Kidney epithelial cell (primary cell): ENCODE results near the gene CTIF. TPM values are rescaled to one million over a fixed set of nuclear protein-coding genes. Genes with fewer than 3 reads are reported as not detected.

Experiments
- DNase-seq: peaks from one replicate; pipeline ENCODE4 v3.0.0-alpha.2; 2010; ENCODE audit warnings: low read depth
- H3K27me3 ChIP-seq: 2 replicates; pipeline ENCODE4 v1.6.0; 2011; ENCODE audit warnings: low read length; ENCODE audit not compliant: control insufficient read depth, insufficient read depth
- H3K36me3 ChIP-seq: 2 replicates; pipeline ENCODE4 v1.5.1; 2011; ENCODE audit warnings: low read length; ENCODE audit not compliant: control insufficient read depth, insufficient read depth
- H3K4me3 ChIP-seq: 2 replicates; pipeline ENCODE4 v1.5.1; 2011; ENCODE audit warnings: low read depth, mild to moderate bottlenecking, control low read depth, low read length
- CTCF ChIP-seq: IDR thresholded peaks from 2 replicates; pipeline ENCODE4 v1.5.1; 2011; ENCODE audit warnings: mild to moderate bottlenecking, moderate library complexity, low read length, control low read depth, inconsistent platforms; ENCODE audit not compliant: insufficient read depth, poor library complexity, severe bottlenecking
- total RNA-seq: library from RNA; depleted of rRNA; stranded (reverse); fragments of >200 nt; gene quantifications from 2 replicates; pipeline ENCODE4 v1.2.3, GENCODE V29; 2015

The CTIF gene
- total RNA-seq, 1 donor from 2014 or later, result 24.3 TPM

GRCh38 chr18:48891721-48892120, 352.9 kb downstream of the CTIF start:
- Histone ChIP-seq H3K4me3 (no peak overlapping the region), H3K36me3 (no peaks in the 10 kb centered on the region), H3K27me3 (no peaks in the 10 kb centered on the region)
- TF ChIP-seq CTCF, result no peak
- no peak for DNase-seq

- DNase-seq, result no peak
- Histone ChIP-seq H3K27me3 (no peaks in the 10 kb centered on the region), H3K36me3 (no peaks in the 10 kb centered on the region), H3K4me3 (no peak overlapping the region)
- TF ChIP-seq CTCF, result no peak
These were observed 353.5 kb downstream of the CTIF start for GRCh38 chr18:48892146-48892855.

GRCh38 chr18:48893061-48893607, 354.3 kb downstream of the CTIF start:
- no peak for DNase-seq
- Histone ChIP-seq H3K4me3 (no peak overlapping the region), H3K36me3 (no peaks in the 10 kb centered on the region), H3K27me3 (no peaks in the 10 kb centered on the region)
- TF ChIP-seq CTCF, result no peak

GRCh38 chr18:48893608-48894600, 355.1 kb downstream of the CTIF start:
- H3K27me3 ChIP-seq, result no peaks in the 10 kb centered on the region
- H3K36me3 ChIP-seq, result no peaks in the 10 kb centered on the region
- H3K4me3 ChIP-seq, result no peak overlapping the region
- DNase-seq, result no peak
- no peak for TF ChIP-seq CTCF

GRCh38 chr18:48894799-48895346, 356.0 kb downstream of the CTIF start:
- Histone ChIP-seq H3K27me3 (no peaks in the 10 kb centered on the region), H3K36me3 (no peaks in the 10 kb centered on the region), H3K4me3 (no peak overlapping the region)
- no peak for DNase-seq
- TF ChIP-seq CTCF, result no peak
